HL-60 (cell line): ENCODE data around the gene OR5B12.

Source experiments
- DNase-seq, 2 experiments: peaks; one replicate each; pipeline ENCODE4 v3.0.0-alpha.2; 2010 to 2020; ENCODE audit warnings: low read depth in 1 of 2, low spot score in 1 of 2
- H3K27ac ChIP-seq: fragments of 250-450 bp; sonication (Bioruptor Pico); replicated peaks from 2 replicates; pipeline ENCODE4 v1.5.1; 2020; ENCODE audit warnings: mild to moderate bottlenecking, moderate library complexity
- H3K27me3 ChIP-seq: fragments of 250-450 bp; sonication (Bioruptor Pico); 2 replicates; pipeline ENCODE4 v1.5.1; 2021; ENCODE audit warnings: mild to moderate bottlenecking, moderate library complexity; ENCODE audit not compliant: insufficient read depth, poor library complexity, severe bottlenecking
- H3K4me3 ChIP-seq: replicated peaks from 2 replicates; pipeline ENCODE4 v1.5.1; 2011; ENCODE audit warnings: mild to moderate bottlenecking, control low read depth, low read length; ENCODE audit not compliant: insufficient read depth
- CTCF ChIP-seq: IDR thresholded peaks from one replicate; pipeline ENCODE4 v1.5.1; 2011; ENCODE audit warnings: low read length, control low read depth, inconsistent platforms; ENCODE audit not compliant: insufficient read depth
- GABPA ChIP-seq: IDR thresholded peaks from 2 replicates; pipeline ENCODE4 v1.6.1; 2012; ENCODE audit warnings: low read depth
- POLR2AphosphoS5 ChIP-seq: IDR thresholded peaks from 2 replicates; pipeline ENCODE4 v1.6.1; 2012; ENCODE audit warnings: low read depth
- REST ChIP-seq: IDR thresholded peaks from 2 replicates; pipeline ENCODE4 v1.6.1; 2012; ENCODE audit warnings: low read depth; ENCODE audit not compliant: insufficient replicate concordance
- SPI1 ChIP-seq: IDR thresholded peaks from 2 replicates; pipeline ENCODE4 v1.6.1; 2012; ENCODE audit warnings: low read depth, mild to moderate bottlenecking, borderline replicate concordance

Gene OR5B12

GRCh38 chr11:58485961-58486360 is 43.9 kb upstream of the OR5B12 start:
- DNase-seq, result no peak
- Histone ChIP-seq H3K27me3 (no peaks in the 10 kb centered on the region), H3K27ac (no peak overlapping the region), H3K4me3 (no peak overlapping the region)
- TF ChIP-seq SPI1, result no peak
- no peak for TF ChIP-seq CTCF
- TF ChIP-seq POLR2AphosphoS5, result no peak
- no peak for TF ChIP-seq REST
- TF ChIP-seq GABPA, result no peak

- TF ChIP-seq POLR2AphosphoS5 (no peak), SPI1 (no peak), REST (no peak), GABPA (no peak), CTCF (no peak)
- DNase-seq, result no peak
- Histone ChIP-seq H3K4me3 (no peak overlapping the region), H3K27ac (no peak overlapping the region), H3K27me3 (no peaks in the 10 kb centered on the region)
Observed at GRCh38 chr11:58471892-58472291, 29.9 kb upstream of the OR5B12 start.

GRCh38 chr11:58466293-58466692 is 24.3 kb upstream of the OR5B12 start:
- H3K27ac ChIP-seq, result no peak overlapping the region
- TF ChIP-seq GABPA, result no peak
- TF ChIP-seq SPI1, result no peak
- no peak for TF ChIP-seq POLR2AphosphoS5
- TF ChIP-seq REST, result no peak
- TF ChIP-seq CTCF, result no peak
- no peak overlapping the region for H3K4me3 ChIP-seq
- H3K27me3 ChIP-seq, result no peaks in the 10 kb centered on the region
- no peak for DNase-seq
